ENCODE measurements around the gene SPATA21. TPM values are rescaled to one million over a fixed set of nuclear protein-coding genes. Genes with fewer than 3 reads are reported as not detected.
"Not testable (repeated sequence)": the region's sequence is repeated elsewhere in the genome, so short reads cannot be mapped to it uniquely, and the experiment has no call there.

SPATA21 gene
- total and polyA plus RNA-seq, 2 experiments from 2014 or later, result 2.6 TPM; not detected in 1

GRCh38 chr1:16486316-16486715 lies 49.1 kb upstream of the SPATA21 start:
- not testable (repeated sequence) for ATAC-seq; H3K4me1 ChIP-seq (ENCODE audit: insufficient read depth); H3K79me2 ChIP-seq (replicated peaks; ENCODE audit: insufficient read depth); H3K27ac ChIP-seq (ENCODE audit: low read depth); H4K20me1 ChIP-seq (replicated peaks; ENCODE audit: insufficient read depth); H3K4me1 Mint-ChIP-seq; H3K27me3 ChIP-seq (ENCODE audit: insufficient read depth); H3K27me3 Mint-ChIP-seq (ENCODE audit: insufficient read depth, low read depth, poor library complexity); H3K27ac Mint-ChIP-seq; DNase-seq (ENCODE audit: low spot score); H3K4me2 ChIP-seq; H3K36me3 ChIP-seq (ENCODE audit: insufficient read depth); H2AFZ ChIP-seq; H3K9me3 Mint-ChIP-seq; H3K9me2 ChIP-seq (ENCODE audit: insufficient read depth); H3K4me3 ChIP-seq; H3F3A ChIP-seq (replicated peaks; ENCODE audit: low read depth); H3K4me3 Mint-ChIP-seq
- peaks cover 14% of the 10 kb centered on the region for H3K36me3 Mint-ChIP-seq (ENCODE audit: low read depth)

GRCh38 chr1:16484931-16485330 lies 47.7 kb upstream of the SPATA21 start:
- Histone ChIP-seq H3K79me2 (replicated peaks; ENCODE audit: insufficient read depth) (no peaks in the 10 kb centered on the region), H3K4me3 (no peak overlapping the region), H3K36me3 (ENCODE audit: insufficient read depth) (0 out of 2 replicates have a peak, but pooled peaks cover 3% of the 10 kb centered on the region), H3K4me1 (ENCODE audit: insufficient read depth) (no peaks in the 10 kb centered on the region), H3K9me2 (ENCODE audit: insufficient read depth) (no peaks in the 10 kb centered on the region), H4K20me1 (replicated peaks; ENCODE audit: insufficient read depth) (no peaks in the 10 kb centered on the region), H3K27ac (ENCODE audit: low read depth) (no peak overlapping the region), H3F3A (replicated peaks; ENCODE audit: low read depth) (no peaks in the 10 kb centered on the region), H3K4me2 (no peak overlapping the region), H3K27me3 (ENCODE audit: insufficient read depth) (no peaks in the 10 kb centered on the region), H2AFZ (no peak overlapping the region)
- Mint-ChIP-seq H3K4me1 (no peaks in the 10 kb centered on the region), H3K27me3 (ENCODE audit: insufficient read depth, low read depth, poor library complexity) (peaks cover 4% of the 10 kb centered on the region), H3K36me3 (ENCODE audit: low read depth) (peaks cover 24% of the 10 kb centered on the region), H3K4me3 (no peak overlapping the region), H3K27ac (no peak overlapping the region), H3K9me3 (no peaks in the 10 kb centered on the region)
- TF ChIP-seq JUNB (IDR thresholded peaks at IDR 0.05; ENCODE audit: unreplicated experiment), result no peak
- no peak for TF ChIP-seq STAT1 (IDR thresholded peaks at IDR 0.05; ENCODE audit: unreplicated experiment)
- no peak for TF ChIP-seq ZNF331 (CRISPR knock-in tag; IDR thresholded peaks at IDR 0.05; ENCODE audit: low read depth)
- no peak for TF ChIP-seq POLR2AphosphoS5 (IDR thresholded peaks at IDR 0.05; ENCODE audit: low read depth)
- no peak for TF ChIP-seq ZNF114 (CRISPR knock-in tag; IDR thresholded peaks at IDR 0.05)
- TF ChIP-seq CREB1 (CRISPR knock-in tag; IDR thresholded peaks at IDR 0.05; ENCODE audit: low read depth), result no peak
- TF ChIP-seq EZH2 (IDR thresholded peaks at IDR 0.05; ENCODE audit: low read depth, unreplicated experiment), result no peak
- no peak for TF ChIP-seq REST (IDR thresholded peaks at IDR 0.05; ENCODE audit: unreplicated experiment)
- TF ChIP-seq EZH2phosphoT487 (IDR thresholded peaks at IDR 0.05; ENCODE audit: unreplicated experiment), result no peak
- DNase-seq (ENCODE audit: low spot score) (no peak), ATAC-seq (no peak)
